ENCODE results near the gene GPSM1. TPM values are rescaled to one million over a fixed set of nuclear protein-coding genes. Genes with fewer than 3 reads are reported as not detected.
A peak's percentile ranks its signal among the peaks of the same experiment; 100 is the strongest.

The GPSM1 gene
- total RNA-seq, 1 donor from 2014 or later, result 31.7 TPM

GRCh38 chr9:136386018-136386417, 58.7 kb downstream of the GPSM1 start:
- no peak for DNase-seq (ENCODE audit: low spot score)
- peaks cover 38% of the 10 kb centered on the region for H3K36me3 Mint-ChIP-seq (ENCODE audit: low read depth, unreplicated experiment)
- H3K27me3 Mint-ChIP-seq (ENCODE audit: unreplicated experiment), result peaks cover 1% of the 10 kb centered on the region
- no peak overlapping the region for H3K27ac Mint-ChIP-seq (ENCODE audit: unreplicated experiment)
- no peak overlapping the region for H3K4me3 Mint-ChIP-seq (ENCODE audit: unreplicated experiment)
- no peaks in the 10 kb centered on the region for H3K9me3 Mint-ChIP-seq (ENCODE audit: unreplicated experiment)
- H3K4me1 Mint-ChIP-seq (ENCODE audit: unreplicated experiment), result no peaks in the 10 kb centered on the region
- TF ChIP-seq CTCF (IDR thresholded peaks at IDR 0.05; ENCODE audit: unreplicated experiment), result no peak

GRCh38 chr9:136387217-136387616, 59.9 kb downstream of the GPSM1 start:
- H3K27ac Mint-ChIP-seq (ENCODE audit: unreplicated experiment), result no peak overlapping the region
- no peaks in the 10 kb centered on the region for H3K9me3 Mint-ChIP-seq (ENCODE audit: unreplicated experiment)
- H3K4me3 Mint-ChIP-seq (ENCODE audit: unreplicated experiment), result peak overlapping the region; percentile 69
- no peak for DNase-seq (ENCODE audit: low spot score)
- TF ChIP-seq CTCF (IDR thresholded peaks at IDR 0.05; ENCODE audit: unreplicated experiment), result no peak
- H3K36me3 Mint-ChIP-seq (ENCODE audit: low read depth, unreplicated experiment), result peaks cover 43% of the 10 kb centered on the region
- no peaks in the 10 kb centered on the region for H3K4me1 Mint-ChIP-seq (ENCODE audit: unreplicated experiment)
- peaks cover 1% of the 10 kb centered on the region for H3K27me3 Mint-ChIP-seq (ENCODE audit: unreplicated experiment)

GRCh38 chr9:136389396-136389795, 62.1 kb downstream of the GPSM1 start:
- H3K36me3 Mint-ChIP-seq (ENCODE audit: low read depth, unreplicated experiment), result peaks cover 37% of the 10 kb centered on the region
- no peaks in the 10 kb centered on the region for H3K9me3 Mint-ChIP-seq (ENCODE audit: unreplicated experiment)
- no peak for TF ChIP-seq CTCF (IDR thresholded peaks at IDR 0.05; ENCODE audit: unreplicated experiment)
- DNase-seq (ENCODE audit: low spot score), result no peak
- no peaks in the 10 kb centered on the region for H3K4me1 Mint-ChIP-seq (ENCODE audit: unreplicated experiment)
- H3K27ac Mint-ChIP-seq (ENCODE audit: unreplicated experiment), result no peak overlapping the region
- no peak overlapping the region for H3K4me3 Mint-ChIP-seq (ENCODE audit: unreplicated experiment)
- no peaks in the 10 kb centered on the region for H3K27me3 Mint-ChIP-seq (ENCODE audit: unreplicated experiment)

GRCh38 chr9:136391737-136392537, 64.6 kb downstream of the GPSM1 start:
- Mint-ChIP-seq H3K27me3 (ENCODE audit: unreplicated experiment) (no peaks in the 10 kb centered on the region), H3K27ac (ENCODE audit: unreplicated experiment) (no peak overlapping the region), H3K4me3 (ENCODE audit: unreplicated experiment) (no peak overlapping the region), H3K9me3 (ENCODE audit: unreplicated experiment) (no peaks in the 10 kb centered on the region), H3K4me1 (ENCODE audit: unreplicated experiment) (no peaks in the 10 kb centered on the region), H3K36me3 (ENCODE audit: low read depth, unreplicated experiment) (peaks cover 36% of the 10 kb centered on the region)
- no peak for TF ChIP-seq CTCF (IDR thresholded peaks at IDR 0.05; ENCODE audit: unreplicated experiment)
- DNase-seq (ENCODE audit: low spot score), result no peak
